Activated CD4-positive, alpha-beta T cell treated with anti-CD3 and anti-CD28 coated beads for 36 hours (primary cell): ENCODE results near the gene B4GALT4. TPM values are rescaled to one million over a fixed set of nuclear protein-coding genes. Genes with fewer than 3 reads are reported as not detected.
"Not testable (repeated sequence)": the region's sequence is repeated elsewhere in the genome, so short reads cannot be mapped to it uniquely, and the experiment has no call there.

Source experiments
- ATAC-seq: fragments of 200-7000 bp; cut with Tn5 transposase; one replicate; pipeline ENCODE4 v1.10.0; 2021; ENCODE audit warnings: mild to moderate bottlenecking, moderate library complexity
- CTCF ChIA-PET: fragments of 350-600 bp; sonication (Branson Sonifier 250); formaldehyde crosslinking; loops from one replicate; lab custom pipeline; 2021; ENCODE audit warnings: antibody characterized with exemption; lab: Charles Lee
- POLR2A ChIA-PET: fragments of 350-600 bp; sonication (Branson Sonifier 250); formaldehyde crosslinking; loops from one replicate; lab custom pipeline; 2021; ENCODE audit warnings: antibody characterized with exemption, inconsistent platforms; lab: Charles Lee
- DNase-seq: peaks from one replicate; pipeline ENCODE4 v3.0.0-alpha.2; 2020
- H3K27ac Mint-ChIP-seq: one replicate; pipeline ENCODE4 v1.8.0; 2021; ENCODE audit warnings: mixed read lengths
- H3K27me3 Mint-ChIP-seq: one replicate; pipeline ENCODE4 v1.8.0; 2021; ENCODE audit warnings: mixed read lengths
- H3K36me3 Mint-ChIP-seq: one replicate; pipeline ENCODE4 v1.8.0; 2021; ENCODE audit warnings: low read depth, mixed read lengths
- H3K4me1 Mint-ChIP-seq: one replicate; pipeline ENCODE4 v1.8.0; 2021; ENCODE audit warnings: mixed read lengths
- H3K4me3 Mint-ChIP-seq: one replicate; pipeline ENCODE4 v1.8.0; 2021; ENCODE audit warnings: mild to moderate bottlenecking, moderate library complexity, mixed read lengths
- H3K9me3 Mint-ChIP-seq: one replicate; pipeline ENCODE4 v1.8.0; 2021; ENCODE audit warnings: low read depth, mixed read lengths
- intact Hi-C, 2 experiments: fragments of 100-400 bp; cut with DNase I in 1 of 2; cut with micrococcal nuclease in 1 of 2; formaldehyde crosslinking; loops; one replicate each; pipeline versions ENCODE4 v1.14.2 to v1.15.1; 2022 to 2024; cut with DNase I, micrococcal nuclease
- total RNA-seq, 2 experiments: library from RNA; stranded (reverse); gene quantifications; one replicate each; pipeline ENCODE4 v1.2.3, GENCODE V29; 2021

The B4GALT4 gene
- total RNA-seq, 2 experiments from 2014 or later = 16.6 to 16.7 TPM

GRCh38 chr3:119175872-119176756 is 64.6 kb downstream of the B4GALT4 start:
- peaks cover 2% of the 10 kb centered on the region for H3K27me3 Mint-ChIP-seq
- ChIA-PET CTCF (no interaction called here), POLR2A (no interaction called here)
- peaks cover 8% of the 10 kb centered on the region for H3K4me1 Mint-ChIP-seq
- DNase-seq (no peak), ATAC-seq (no peak)
- intact Hi-C loops = no loop called here
- no peaks in the 10 kb centered on the region for H3K9me3 Mint-ChIP-seq
- H3K27ac Mint-ChIP-seq = no peak overlapping the region
- H3K36me3 Mint-ChIP-seq = no peaks in the 10 kb centered on the region
- H3K4me3 Mint-ChIP-seq = no peak overlapping the region

DNA sequence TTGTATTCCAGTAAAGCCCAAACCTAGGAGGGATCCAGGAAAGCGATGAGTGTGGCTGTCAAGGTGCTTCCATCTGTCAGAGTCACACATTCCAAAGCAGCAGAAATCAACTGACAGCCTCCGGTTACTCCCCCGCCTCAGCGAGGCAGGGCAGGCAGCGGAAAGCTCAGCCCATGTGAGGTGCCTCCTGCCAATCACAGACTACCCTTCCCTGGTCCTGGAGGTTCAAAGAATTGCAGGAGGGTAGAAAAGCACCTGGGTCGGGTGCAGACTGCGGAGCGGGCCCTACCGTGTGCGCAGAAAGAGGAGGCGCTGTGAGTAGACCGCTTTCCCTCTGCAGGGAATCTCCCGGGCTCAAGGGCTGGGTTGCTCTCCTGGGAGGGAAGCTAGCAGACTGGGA is 67.4 kb downstream of the B4GALT4 start, which contains the start of gene UPK1B:
TSS of gene UPK1B (plus strand) at position 274 of the 400 bp plus-strand sequence. CDS start 13,144 bp downstream, outside the sequence.
- ChIA-PET POLR2A (interaction anchor here (0.7 kb wide), 1 partner anchor 68 kb away, joined by 3 read pairs; no protein-coding TSS in a partner anchor), CTCF (interaction anchor here (0.7 to 1.1 kb wide), 2 partner anchors 43 to 304 kb away, joined by 3 read pairs; no protein-coding TSS in a partner anchor)
- H3K4me1 Mint-ChIP-seq = peaks cover 8% of the 10 kb centered on the region
- DNase-seq (peak; percentile 27), ATAC-seq (peak; percentile 66)
- H3K4me3 Mint-ChIP-seq = no peak within 1 kb of the TSS
- no peaks in the 10 kb centered on the region for H3K9me3 Mint-ChIP-seq
- H3K27ac Mint-ChIP-seq = no peak within 1 kb of the TSS
- H3K36me3 Mint-ChIP-seq = no peaks in the 10 kb centered on the region
- peaks cover 2% of the 10 kb centered on the region for H3K27me3 Mint-ChIP-seq
- intact Hi-C loops = no loop called here

- POLR2A ChIA-PET = no interaction called here
- no peaks in the 10 kb centered on the region for H3K9me3 Mint-ChIP-seq
- ATAC-seq (no peak), DNase-seq (no peak)
- no peak overlapping the region for H3K4me3 Mint-ChIP-seq
- no peaks in the 10 kb centered on the region for H3K27me3 Mint-ChIP-seq
- CTCF ChIA-PET = no interaction called here
- intact Hi-C loops = no loop called here
- no peak overlapping the region for H3K27ac Mint-ChIP-seq
- no peaks in the 10 kb centered on the region for H3K36me3 Mint-ChIP-seq
- peaks cover 6% of the 10 kb centered on the region for H3K4me1 Mint-ChIP-seq
These were observed 69.9 kb downstream of the B4GALT4 start for GRCh38 chr3:119170821-119171220.

DNA sequence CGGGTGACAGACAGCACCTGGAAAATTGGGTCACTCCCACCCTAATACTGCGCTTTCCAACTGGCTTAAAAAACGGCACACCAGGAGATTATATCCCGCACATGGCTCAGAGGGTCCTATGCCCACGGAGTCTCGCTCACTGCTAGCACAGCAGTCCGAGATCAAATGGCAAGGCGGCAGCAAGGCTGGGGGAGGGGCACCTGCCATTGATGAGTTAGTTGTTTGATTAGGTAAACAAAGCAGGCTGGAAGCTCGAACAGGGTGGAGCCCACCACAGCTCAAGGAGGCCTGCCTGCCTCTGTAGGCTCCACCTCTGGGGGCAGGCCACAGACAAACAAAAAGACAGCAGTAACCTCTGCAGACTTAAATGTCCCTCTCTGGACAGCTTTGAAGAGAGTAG is 75.9 kb downstream of the B4GALT4 start:
- H3K27me3 Mint-ChIP-seq, POLR2A ChIA-PET, intact Hi-C loops, H3K4me3 Mint-ChIP-seq, ATAC-seq, H3K27ac Mint-ChIP-seq, H3K4me1 Mint-ChIP-seq, CTCF ChIA-PET, H3K9me3 Mint-ChIP-seq, DNase-seq, H3K36me3 Mint-ChIP-seq: not testable (repeated sequence)

Other genes with a start within 250 kb of the B4GALT4 start
- under 1 TPM; 0.09 to 0.23 TPM for gene IGSF11, start 206.0 kb downstream of the B4GALT4 start, total RNA-seq
- gene TEX55, start 94.7 kb downstream of the B4GALT4 start, total RNA-seq = not detected
- gene UPK1B, start 67.3 kb downstream of the B4GALT4 start, total RNA-seq = under 1 TPM; 0.25 to 0.41 TPM
- gene ARHGAP31, start 53.5 kb upstream of the B4GALT4 start, total RNA-seq = 1 to 10 TPM; 9.2 to 9.6 TPM
- gene TMEM39A, start 222.7 kb upstream of the B4GALT4 start, total RNA-seq = 10 to 100 TPM; 24.5 to 30.5 TPM
- 10 to 100 TPM; 11.4 to 12.3 TPM for gene POGLUT1, start 228.1 kb upstream of the B4GALT4 start, total RNA-seq